ENCODE results near the gene GPR101.
"Not testable (repeated sequence)": the region's sequence is repeated elsewhere in the genome, so short reads cannot be mapped to it uniquely, and the experiment has no call there.

Gene GPR101

DNA sequence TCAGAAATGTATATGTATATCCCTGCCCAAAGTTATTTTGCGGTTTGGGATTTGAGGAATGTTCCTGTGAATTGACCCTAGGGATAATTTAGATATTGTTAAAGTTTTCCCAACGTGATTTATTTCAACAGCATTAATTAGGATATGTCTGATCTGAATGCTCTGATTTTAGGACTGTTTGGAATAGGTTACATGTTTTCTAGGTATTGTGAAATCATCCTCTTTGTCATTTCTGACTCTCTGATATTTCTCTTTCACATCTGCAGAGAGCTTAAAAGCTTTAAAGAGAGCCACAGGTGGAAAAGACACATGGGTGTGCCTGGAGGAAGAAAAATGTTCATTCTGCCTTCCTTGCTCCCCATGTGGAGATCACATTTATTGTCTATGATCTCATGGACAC lies 5.1 kb downstream of the GPR101 start:
- no peak overlapping the region for H3K4me3 ChIP-seq (ENCODE audit: low read depth, low read length)
- TF ChIP-seq, protein P1, sequence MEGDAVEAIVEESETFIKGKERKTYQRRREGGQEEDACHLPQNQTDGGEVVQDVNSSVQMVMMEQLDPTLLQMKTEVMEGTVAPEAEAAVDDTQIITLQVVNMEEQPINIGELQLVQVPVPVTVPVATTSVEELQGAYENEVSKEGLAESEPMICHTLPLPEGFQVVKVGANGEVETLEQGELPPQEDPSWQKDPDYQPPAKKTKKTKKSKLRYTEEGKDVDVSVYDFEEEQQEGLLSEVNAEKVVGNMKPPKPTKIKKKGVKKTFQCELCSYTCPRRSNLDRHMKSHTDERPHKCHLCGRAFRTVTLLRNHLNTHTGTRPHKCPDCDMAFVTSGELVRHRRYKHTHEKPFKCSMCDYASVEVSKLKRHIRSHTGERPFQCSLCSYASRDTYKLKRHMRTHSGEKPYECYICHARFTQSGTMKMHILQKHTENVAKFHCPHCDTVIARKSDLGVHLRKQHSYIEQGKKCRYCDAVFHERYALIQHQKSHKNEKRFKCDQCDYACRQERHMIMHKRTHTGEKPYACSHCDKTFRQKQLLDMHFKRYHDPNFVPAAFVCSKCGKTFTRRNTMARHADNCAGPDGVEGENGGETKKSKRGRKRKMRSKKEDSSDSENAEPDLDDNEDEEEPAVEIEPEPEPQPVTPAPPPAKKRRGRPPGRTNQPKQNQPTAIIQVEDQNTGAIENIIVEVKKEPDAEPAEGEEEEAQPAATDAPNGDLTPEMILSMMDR (IDR thresholded peaks at IDR 0.05; ENCODE audit: borderline replicate concordance, insufficient read depth, low read depth, low read length) = no peak

GRCh38 chrX:137025930-137026329 lies 7.9 kb downstream of the GPR101 start:
- no peak overlapping the region for H3K4me3 ChIP-seq (ENCODE audit: low read depth, low read length)
- TF ChIP-seq, protein P1 (IDR thresholded peaks at IDR 0.05; ENCODE audit: borderline replicate concordance, insufficient read depth, low read depth, low read length) = no peak

- not testable (repeated sequence) for H3K4me3 ChIP-seq (ENCODE audit: low read depth, low read length)
These were observed 33.6 kb downstream of the GPR101 start for GRCh38 chrX:137000236-137000635.

DNA sequence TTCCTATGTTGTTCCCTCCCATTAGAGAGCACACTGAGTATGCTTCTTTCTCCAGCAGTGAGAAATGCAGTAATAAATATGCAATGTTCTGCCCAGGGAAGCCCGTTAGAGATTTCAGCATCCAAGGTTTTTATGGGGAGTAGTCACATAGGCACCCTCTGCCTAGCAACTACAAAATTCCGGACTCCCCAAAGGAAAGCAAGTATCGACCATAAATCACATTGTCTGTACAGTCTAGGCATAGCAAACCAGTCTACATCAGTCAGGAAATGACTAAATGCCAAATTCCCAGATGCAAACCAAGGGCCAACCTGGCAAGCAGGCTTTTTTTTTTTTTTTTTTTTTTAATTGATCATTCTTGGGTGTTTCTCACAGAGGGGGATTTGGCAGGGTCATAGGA lies 34.8 kb downstream of the GPR101 start:
- TF ChIP-seq, protein P1 (IDR thresholded peaks at IDR 0.05; ENCODE audit: borderline replicate concordance, insufficient read depth, low read depth, low read length) = no peak
- H3K4me3 ChIP-seq (ENCODE audit: low read depth, low read length) = no peak overlapping the region

All from GM12875 (cell line).